Subcutaneous abdominal adipose tissue (tissue), 5 donors: ENCODE results near the gene ATP5F1A.

Experiments used
- H3K27ac ChIP-seq: one replicate; pipeline ENCODE4 v1.7.0; 2013; ENCODE audit warnings: low read depth, mild to moderate bottlenecking, inconsistent platforms, low read length, moderate library complexity
- H3K27me3 ChIP-seq, 5 donors: one replicate each; pipeline ENCODE4 v1.7.0; 2013; ENCODE audit warnings: low read length in 5 of 5, inconsistent platforms in 1 of 5; ENCODE audit not compliant: control insufficient read depth in 5 of 5, insufficient read depth in 4 of 5
- H3K36me3 ChIP-seq, 5 donors: one replicate each; pipeline ENCODE4 v1.7.0; 2013; ENCODE audit warnings: low read length in 5 of 5; ENCODE audit not compliant: control insufficient read depth in 5 of 5, insufficient read depth in 5 of 5
- H3K4me1 ChIP-seq, 5 donors: one replicate each; pipeline ENCODE4 v1.7.0; 2013; ENCODE audit warnings: low read length in 5 of 5, mild to moderate bottlenecking in 3 of 5, moderate library complexity in 1 of 5; ENCODE audit not compliant: control insufficient read depth in 5 of 5, insufficient read depth in 5 of 5
- H3K4me3 ChIP-seq, 5 donors: one replicate each; pipeline ENCODE4 v1.7.0; 2013; ENCODE audit warnings: low read length in 5 of 5, low read depth in 1 of 5
- H3K9ac ChIP-seq, 5 donors: one replicate each; pipeline ENCODE4 v1.7.0; 2013; ENCODE audit warnings: low read length in 5 of 5, mild to moderate bottlenecking in 4 of 5, moderate library complexity in 3 of 5
- H3K9me3 ChIP-seq, 5 donors: one replicate each; pipeline ENCODE4 v1.7.0; 2013; ENCODE audit warnings: low read length in 5 of 5; ENCODE audit not compliant: control insufficient read depth in 5 of 5
- donor health status: healthy.
- donor health status: healthy.
- donor health status: healthy.
- donor health status: healthy.
- donor health status: healthy.

The ATP5F1A gene

DNA sequence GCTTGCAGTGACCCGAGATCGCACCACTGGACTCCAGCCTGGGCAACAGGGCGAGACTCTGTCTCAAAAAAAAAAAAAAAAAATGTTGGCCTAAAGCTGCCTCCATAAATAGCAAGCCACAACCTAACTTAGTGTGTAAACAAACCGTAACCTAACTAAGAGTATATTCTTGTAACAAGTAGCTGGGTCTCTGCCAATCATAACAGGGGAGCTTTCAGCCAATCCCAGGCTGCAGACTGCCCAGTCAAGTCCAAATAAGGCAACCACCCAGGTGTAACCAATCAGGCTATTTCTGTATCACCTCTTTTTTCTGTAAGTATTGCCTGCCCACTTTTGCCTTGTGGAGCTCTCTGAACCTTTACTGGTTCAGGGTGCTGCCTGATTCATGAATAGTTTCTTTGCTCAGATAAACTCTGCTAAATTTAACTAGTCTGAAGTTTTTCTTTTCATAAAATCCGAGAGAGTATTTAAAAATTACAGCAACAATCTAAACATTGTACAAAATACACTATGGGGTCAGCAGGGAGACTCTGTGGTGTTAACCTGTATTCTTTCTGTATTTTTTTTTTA is 30.6 kb downstream of the ATP5F1A start:
- H3K4me3 ChIP-seq = no peak overlapping the region
- H3K4me1 ChIP-seq = peaks cover 0 to 30% (median 22%) of the 10 kb centered on the region in 5 donors
- no peaks in the 10 kb centered on the region for H3K27me3 ChIP-seq
- no peaks in the 10 kb centered on the region for H3K9me3 ChIP-seq
- no peaks in the 10 kb centered on the region for H3K36me3 ChIP-seq
- no peak overlapping the region for H3K27ac ChIP-seq
- no peak overlapping the region for H3K9ac ChIP-seq

DNA sequence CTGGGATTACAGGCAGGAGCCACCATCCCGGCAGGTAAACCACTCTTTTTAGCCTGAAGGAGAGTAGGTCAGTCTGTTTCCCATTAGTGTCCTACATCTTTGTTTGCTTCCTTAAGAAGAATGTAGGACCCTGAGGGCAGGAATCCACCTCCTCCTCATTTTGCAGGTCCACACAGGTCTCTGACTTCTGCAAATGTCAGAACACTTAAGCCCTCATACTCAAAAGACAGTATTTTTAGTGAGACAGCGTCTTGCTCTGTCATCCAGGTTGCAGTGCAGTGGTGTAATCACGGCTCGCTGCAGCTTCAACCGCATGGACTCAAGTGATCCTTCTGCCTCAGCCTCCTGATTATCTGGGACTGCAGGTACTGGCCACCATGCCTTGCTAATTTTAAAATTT is 35.3 kb downstream of the ATP5F1A start:
- no peak overlapping the region for H3K4me3 ChIP-seq
- H3K4me1 ChIP-seq = no peaks in the 10 kb centered on the region
- no peak overlapping the region for H3K27ac ChIP-seq
- no peaks in the 10 kb centered on the region for H3K36me3 ChIP-seq
- H3K27me3 ChIP-seq = no peaks in the 10 kb centered on the region
- no peaks in the 10 kb centered on the region for H3K9me3 ChIP-seq
- no peak overlapping the region for H3K9ac ChIP-seq

DNA sequence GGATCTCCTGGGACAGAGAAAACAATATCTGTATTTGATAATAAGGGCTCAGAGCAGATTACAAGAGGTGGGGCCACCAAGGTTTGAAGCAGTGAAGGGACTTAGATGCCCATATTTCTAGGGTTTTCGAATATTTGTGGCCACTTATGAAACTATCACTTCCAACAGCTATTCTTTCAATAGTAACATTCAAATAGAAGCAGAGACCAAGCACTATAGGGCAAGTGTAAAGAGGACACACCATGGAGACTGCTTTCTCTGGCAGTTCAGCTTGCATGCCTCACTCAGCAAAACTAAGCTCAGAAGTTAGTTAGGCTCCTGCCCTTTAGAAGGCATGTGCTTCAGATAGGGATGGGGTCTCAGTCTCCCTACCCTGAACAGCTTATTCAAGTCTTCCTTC is 36.3 kb downstream of the ATP5F1A start:
- Histone ChIP-seq H3K9ac (no peak overlapping the region), H3K4me1 (no peaks in the 10 kb centered on the region), H3K36me3 (no peaks in the 10 kb centered on the region), H3K27me3 (no peaks in the 10 kb centered on the region), H3K4me3 (no peak overlapping the region), H3K9me3 (no peaks in the 10 kb centered on the region), H3K27ac (no peak overlapping the region)

DNA sequence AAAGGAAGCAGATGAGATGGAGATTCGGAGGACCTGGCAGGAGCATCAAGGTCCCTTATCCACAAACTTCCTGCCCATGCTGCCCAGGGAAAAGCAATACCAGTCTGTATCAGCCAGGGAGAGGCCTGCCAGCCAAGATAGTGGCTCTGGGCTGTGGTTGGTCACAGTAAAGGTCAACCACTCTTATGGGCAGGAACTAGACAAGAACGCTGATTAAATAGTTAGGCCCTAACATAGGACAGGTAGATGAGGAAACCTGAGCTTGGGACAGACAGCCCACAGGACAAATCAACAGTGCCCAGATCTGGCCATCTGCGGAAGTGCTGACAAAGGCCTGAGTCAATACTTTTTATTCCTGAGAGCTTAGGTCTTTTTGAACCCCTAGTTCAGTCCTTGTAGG is 36.7 kb downstream of the ATP5F1A start:
- no peaks in the 10 kb centered on the region for H3K4me1 ChIP-seq
- no peak overlapping the region for H3K4me3 ChIP-seq
- no peaks in the 10 kb centered on the region for H3K36me3 ChIP-seq
- no peak overlapping the region for H3K9ac ChIP-seq
- no peaks in the 10 kb centered on the region for H3K27me3 ChIP-seq
- no peak overlapping the region for H3K27ac ChIP-seq
- no peaks in the 10 kb centered on the region for H3K9me3 ChIP-seq

GRCh38 chr18:46060359-46060841 is 37.7 kb downstream of the ATP5F1A start:
- no peak overlapping the region for H3K4me3 ChIP-seq
- no peaks in the 10 kb centered on the region for H3K36me3 ChIP-seq
- H3K27me3 ChIP-seq = no peaks in the 10 kb centered on the region
- no peaks in the 10 kb centered on the region for H3K9me3 ChIP-seq
- no peak overlapping the region for H3K27ac ChIP-seq
- no peaks in the 10 kb centered on the region for H3K4me1 ChIP-seq
- H3K9ac ChIP-seq = no peak overlapping the region

DNA sequence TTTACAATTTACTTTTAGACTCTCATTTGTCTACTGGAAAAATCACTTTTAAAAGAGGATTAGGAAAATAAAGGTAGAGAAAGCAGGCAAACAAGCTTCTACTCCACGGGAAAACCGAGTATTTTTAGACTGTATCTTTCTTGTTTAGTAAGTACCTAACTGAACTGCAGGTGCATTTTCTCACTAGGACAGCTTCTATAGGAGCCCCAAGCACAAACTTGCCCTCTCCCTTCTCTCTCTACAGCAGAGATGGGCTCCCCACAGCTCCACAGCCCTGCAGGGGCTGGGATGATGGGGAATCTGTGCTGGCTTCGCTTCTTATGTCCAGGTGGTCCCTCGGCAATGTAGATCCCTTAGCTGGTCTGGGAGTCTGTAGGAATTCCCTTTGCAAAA is 42.3 kb downstream of the ATP5F1A start:
- Histone ChIP-seq H3K27me3 (no peaks in the 10 kb centered on the region), H3K4me1 (peaks cover 0 to 8% (median 7%) of the 10 kb centered on the region in 5 donors), H3K9me3 (no peaks in the 10 kb centered on the region), H3K9ac (no peak overlapping the region), H3K36me3 (no peaks in the 10 kb centered on the region), H3K4me3 (no peak overlapping the region), H3K27ac (no peak overlapping the region)

GRCh38 chr18:46054956-46055837 is 42.9 kb downstream of the ATP5F1A start:
- Histone ChIP-seq H3K9ac (no peak overlapping the region), H3K27ac (no peak overlapping the region), H3K27me3 (no peaks in the 10 kb centered on the region), H3K4me1 (peaks cover 0 to 8% (median 7%) of the 10 kb centered on the region in 5 donors), H3K9me3 (no peaks in the 10 kb centered on the region), H3K4me3 (no peak overlapping the region), H3K36me3 (no peaks in the 10 kb centered on the region)

DNA sequence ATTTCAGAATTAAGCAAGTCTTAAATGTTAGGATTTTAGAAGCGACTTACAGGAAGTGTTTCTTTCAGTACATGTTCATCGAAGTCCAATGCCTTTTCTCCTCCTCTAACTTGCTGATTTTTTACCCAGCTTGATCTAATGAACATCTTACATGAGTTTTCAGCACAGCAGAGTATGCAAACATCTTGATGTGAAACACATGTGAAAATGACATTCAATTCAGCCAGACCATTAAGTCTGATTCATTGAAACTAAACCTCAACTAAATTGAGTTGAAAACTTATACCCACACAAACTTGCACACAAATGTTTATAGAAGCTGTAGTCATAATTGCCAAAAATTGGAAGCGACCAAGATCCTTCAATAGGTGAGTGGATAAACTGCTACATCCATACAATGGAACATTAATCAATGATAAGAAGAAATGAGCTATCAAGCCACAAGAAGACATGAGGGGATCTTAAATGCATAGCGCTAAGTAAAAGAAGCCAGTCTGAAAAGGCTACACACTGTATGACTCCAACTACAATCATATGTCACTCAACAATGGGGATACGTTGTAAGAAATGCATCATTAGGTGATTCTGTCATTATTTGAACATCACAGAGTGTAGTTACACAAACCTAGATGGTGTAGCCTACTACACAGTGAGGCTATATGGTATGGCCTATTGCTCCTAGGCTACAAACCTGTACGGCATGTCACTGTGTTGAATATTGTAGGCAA is 44.6 kb downstream of the ATP5F1A start:
- H3K36me3 ChIP-seq = no peaks in the 10 kb centered on the region
- H3K4me1 ChIP-seq = peaks cover 0 to 8% (median 7%) of the 10 kb centered on the region in 5 donors
- H3K9me3 ChIP-seq = no peaks in the 10 kb centered on the region
- H3K9ac ChIP-seq = no peak overlapping the region
- no peaks in the 10 kb centered on the region for H3K27me3 ChIP-seq
- H3K4me3 ChIP-seq = no peak overlapping the region
- H3K27ac ChIP-seq = no peak overlapping the region

GRCh38 chr18:46051731-46052461 is 46.2 kb downstream of the ATP5F1A start:
- H3K27ac ChIP-seq = no peak overlapping the region

More at GRCh38 chr18:46051731-46052461, 46.2 kb downstream of the ATP5F1A start:
- Histone ChIP-seq H3K36me3 (no peaks in the 10 kb centered on the region), H3K9me3 (no peaks in the 10 kb centered on the region), H3K4me3 (no peak overlapping the region), H3K4me1 (peaks cover 0 to 8% (median 7%) of the 10 kb centered on the region in 5 donors), H3K27me3 (no peaks in the 10 kb centered on the region), H3K9ac (no peak overlapping the region)
